GM21737 (cell line): ENCODE measurements around the gene SLC35F1.
"Not testable (repeated sequence)": the region's sequence is repeated elsewhere in the genome, so short reads cannot be mapped to it uniquely, and the experiment has no call there.

Source experiments
- ATAC-seq: cut with Tn5 transposase; IDR thresholded peaks from one replicate; pipeline ENCODE4 v1.9.1; 2021; ENCODE audit warnings: mild to moderate bottlenecking, moderate library complexity; ENCODE audit not compliant: unreplicated experiment

The SLC35F1 gene

DNA sequence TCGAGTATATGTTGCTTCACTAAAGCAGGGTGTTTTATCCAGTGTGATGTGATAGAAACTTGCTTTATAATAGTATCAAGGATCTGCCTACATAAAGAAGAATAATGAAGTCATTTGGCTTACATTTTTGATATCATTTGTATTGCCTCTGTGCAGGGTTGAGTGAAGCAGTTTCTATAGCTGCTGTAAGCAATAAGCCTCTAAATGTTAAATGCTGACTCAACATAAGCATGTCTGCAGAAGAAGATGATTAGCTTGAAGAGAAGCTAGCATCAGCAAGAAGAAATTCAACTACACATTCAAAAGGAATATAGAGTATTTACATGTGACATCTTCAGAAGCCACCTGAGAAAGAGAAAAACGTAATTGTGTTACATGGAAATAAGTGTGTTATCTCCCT lies 17.6 kb downstream of the SLC35F1 start:
- no peak for ATAC-seq

GRCh38 chr6:117927866-117928265 lies 20.8 kb downstream of the SLC35F1 start:
- ATAC-seq = no peak

- no peak for ATAC-seq
Measured at GRCh38 chr6:117928833-117929232, 21.8 kb downstream of the SLC35F1 start.

- ATAC-seq = no peak
Measured at GRCh38 chr6:117929501-117929900, 22.4 kb downstream of the SLC35F1 start.

DNA sequence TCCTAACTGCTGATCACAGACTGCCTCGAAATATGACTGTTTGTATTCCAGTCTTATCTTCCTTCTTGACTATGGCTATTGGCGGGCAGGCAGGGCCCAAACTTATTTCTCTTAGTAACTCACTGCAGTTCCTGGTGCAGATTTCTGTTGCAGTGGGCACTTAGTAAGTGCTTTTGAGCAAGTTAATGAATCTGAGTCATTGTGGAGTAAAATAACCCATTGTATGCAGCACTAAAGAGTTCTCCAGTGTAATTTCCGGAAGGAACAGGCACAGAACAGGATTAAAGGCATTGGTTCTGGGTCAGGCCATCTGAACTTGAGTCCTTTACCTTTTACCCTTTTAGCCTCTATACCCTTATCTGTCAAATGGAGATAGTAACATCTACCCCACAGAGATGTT lies 23.6 kb downstream of the SLC35F1 start:
- no peak for ATAC-seq

DNA sequence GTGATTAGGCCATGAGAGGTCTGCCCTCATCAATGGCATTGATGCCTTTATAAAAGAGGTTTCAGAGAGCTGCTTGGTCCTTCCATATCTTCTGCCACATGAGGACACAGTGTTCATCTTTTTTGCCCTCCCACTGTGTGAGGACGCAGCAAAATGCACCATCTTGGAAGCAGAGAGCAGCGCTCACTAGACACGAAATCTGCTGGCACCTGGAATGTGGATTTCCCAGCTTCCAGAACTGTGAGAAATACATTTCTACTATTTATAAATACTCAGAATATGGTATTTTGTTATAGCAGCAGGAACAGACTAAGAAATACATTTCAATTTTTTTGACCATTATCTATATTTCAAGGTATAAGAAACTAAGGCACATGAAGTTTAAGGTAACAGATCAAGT lies 24.9 kb downstream of the SLC35F1 start:
- ATAC-seq = no peak

- no peak for ATAC-seq
Measured at GRCh38 chr6:117932676-117933075, 25.6 kb downstream of the SLC35F1 start.

- no peak for ATAC-seq
Measured at GRCh38 chr6:117933471-117933870, 26.4 kb downstream of the SLC35F1 start.

- ATAC-seq = no peak
Measured at GRCh38 chr6:117938311-117938995, 31.4 kb downstream of the SLC35F1 start.

- ATAC-seq = no peak
Measured at GRCh38 chr6:117947234-117947633, 40.2 kb downstream of the SLC35F1 start.

GRCh38 chr6:117951783-117952182 lies 44.7 kb downstream of the SLC35F1 start:
- no peak for ATAC-seq

GRCh38 chr6:117955684-117956256 lies 48.7 kb downstream of the SLC35F1 start:
- ATAC-seq = no peak

DNA sequence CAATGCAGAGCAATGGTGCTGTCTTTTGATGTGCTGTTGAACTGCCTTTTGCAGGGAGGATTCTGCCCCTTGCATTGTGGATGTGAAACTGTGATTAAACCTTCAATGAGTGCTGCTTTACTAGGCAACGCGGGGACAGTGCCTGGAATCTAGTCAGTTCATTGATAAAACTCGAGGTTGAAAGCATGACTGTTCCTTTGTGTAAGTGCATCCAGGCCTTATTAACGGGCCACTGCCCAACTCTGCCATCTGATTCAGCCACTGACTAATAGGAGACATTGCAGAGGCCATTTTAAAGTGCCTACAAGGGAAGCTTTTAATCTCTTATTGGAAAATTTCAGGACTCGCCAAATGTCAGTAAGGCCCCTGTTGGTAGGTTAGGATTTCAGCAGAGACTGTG lies 49.3 kb downstream of the SLC35F1 start:
- ATAC-seq = no peak

DNA sequence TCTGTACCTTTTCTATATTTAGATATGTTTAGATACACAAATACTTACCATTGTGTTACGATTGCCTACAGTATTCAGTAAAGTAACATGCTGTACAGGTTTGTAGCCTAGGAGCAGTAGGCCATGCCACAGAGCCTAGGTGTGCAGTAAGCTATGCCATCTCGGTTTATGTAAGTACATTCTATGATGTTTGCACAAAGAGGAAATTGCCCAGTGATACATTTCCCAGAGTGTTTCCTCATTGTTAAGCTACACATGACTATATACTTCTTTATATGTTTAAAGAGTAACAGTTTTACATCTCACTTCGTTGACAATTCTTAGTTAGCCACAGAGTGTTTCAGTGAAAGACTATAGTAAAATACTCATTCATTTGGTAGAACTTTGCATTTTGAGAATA lies 51.5 kb downstream of the SLC35F1 start:
- no peak for ATAC-seq

DNA sequence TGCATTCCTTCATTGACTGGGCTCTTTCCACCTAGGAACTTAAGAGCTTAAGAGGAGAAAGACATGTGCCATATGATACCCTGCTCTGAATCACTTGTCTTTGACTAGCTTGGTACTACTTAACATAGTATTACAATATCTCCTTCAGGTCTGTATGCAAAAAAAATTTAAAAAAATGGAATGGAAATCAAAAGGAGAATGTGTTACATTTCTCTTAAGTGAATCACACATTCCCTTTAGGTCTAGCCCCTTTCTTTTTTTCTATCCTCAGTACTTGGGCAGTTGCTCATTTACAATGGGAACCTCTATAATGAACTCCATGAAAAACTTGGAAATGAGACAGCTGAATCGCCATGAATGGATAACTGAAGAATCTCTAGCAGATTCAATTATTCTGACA lies 53.8 kb downstream of the SLC35F1 start:
- ATAC-seq = no peak

DNA sequence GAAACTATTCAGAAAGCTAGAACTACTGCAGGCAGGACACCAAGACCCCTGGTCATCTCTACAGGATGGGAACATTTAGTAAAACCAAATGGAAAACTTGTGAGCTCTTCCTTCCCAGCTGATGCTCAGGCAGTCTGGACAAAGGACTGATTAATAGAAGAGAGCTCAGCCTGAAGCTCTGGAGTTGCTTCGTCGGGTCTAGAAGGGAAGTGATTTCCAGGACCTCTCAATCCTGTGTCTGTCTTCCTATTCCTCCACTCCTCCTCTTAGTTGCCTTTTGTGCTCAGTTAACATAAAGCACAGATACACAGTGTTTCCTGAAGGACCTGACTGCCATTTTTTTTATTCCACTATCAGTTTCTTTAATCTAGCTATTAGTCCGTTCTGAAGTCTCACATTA lies 54.2 kb downstream of the SLC35F1 start:
- ATAC-seq = no peak

GRCh38 chr6:117965763-117966162 lies 58.7 kb downstream of the SLC35F1 start:
- not testable (repeated sequence) for ATAC-seq

DNA sequence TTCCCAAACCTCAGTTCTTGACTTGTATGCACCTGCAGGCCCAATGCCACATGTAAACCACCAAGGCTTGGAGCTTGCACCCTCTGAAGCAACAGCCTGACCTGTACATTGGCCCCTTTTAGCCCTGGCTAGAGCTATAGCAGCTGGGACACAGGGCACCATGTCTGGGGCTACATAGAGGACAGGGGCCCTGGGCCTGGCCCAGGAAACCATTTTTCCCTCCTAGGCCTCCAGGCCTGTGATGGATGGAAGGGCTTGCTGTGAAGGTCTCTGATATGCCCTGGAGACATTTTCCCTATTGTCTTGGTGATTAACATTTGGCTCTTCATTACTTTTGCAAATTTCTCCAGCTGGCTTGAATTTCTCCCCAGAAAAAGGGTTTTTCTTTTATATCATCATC lies 64.6 kb downstream of the SLC35F1 start:
- ATAC-seq = no peak

DNA sequence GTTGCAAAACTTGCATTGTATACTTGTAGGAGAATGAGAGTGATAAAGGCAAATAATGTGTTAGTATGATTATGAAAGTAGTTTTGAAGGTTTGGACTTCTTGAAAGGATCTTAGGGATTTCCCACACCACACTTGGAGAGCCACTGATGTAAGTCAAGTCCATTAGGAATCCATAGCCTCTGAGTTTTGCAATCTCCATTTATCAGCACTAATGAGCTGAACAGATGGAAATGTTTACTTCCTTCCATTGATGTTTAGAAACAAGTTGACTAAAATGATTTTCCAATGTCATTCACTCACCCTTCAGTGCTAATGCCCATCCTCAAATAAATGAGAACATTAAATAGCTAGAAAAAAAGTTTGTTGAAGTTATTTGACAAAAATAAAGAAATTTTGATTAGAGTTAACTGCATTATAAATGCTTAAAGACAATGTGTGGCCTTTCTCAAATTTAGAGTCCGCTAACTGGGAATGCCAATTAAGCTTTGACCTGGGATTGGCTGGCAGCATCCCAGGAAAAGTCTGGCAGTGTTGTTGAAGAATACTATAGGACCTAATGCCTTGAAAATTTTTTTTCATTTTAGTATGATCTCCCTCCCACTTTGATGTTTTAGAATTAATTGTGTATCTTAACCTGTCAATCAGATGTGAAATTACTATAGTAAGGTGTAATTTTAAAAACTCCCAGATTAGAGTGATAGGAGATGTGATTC lies 68.0 kb downstream of the SLC35F1 start:
- no peak for ATAC-seq

DNA sequence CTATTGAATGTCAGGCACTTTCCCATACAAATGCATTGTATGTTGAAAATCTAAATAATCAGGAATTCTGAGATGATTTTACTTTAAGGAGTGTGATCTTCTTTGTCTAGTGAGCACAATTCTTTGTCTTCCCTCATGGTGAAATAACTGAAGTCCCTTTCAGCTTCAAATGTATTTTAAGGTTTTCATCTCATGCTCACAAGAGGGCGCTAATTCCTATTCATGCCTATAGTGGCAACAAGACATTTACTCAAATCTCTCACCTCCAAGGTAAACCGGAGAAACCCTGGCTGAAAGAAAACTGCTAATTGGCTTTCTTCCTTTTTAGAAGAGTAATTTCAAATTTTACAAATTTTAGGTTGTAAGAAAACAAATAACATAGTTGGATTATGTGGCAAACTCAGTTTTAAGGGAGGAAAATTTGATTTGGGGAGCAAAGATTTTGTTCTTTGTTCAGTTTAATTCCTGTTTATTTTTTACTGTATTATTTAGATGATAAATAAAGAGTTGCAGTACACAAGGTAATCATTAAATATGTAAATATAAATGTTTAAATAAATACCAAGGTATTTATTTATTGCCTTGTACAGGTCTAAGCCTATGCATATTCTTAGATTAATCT lies 69.1 kb downstream of the SLC35F1 start:
- ATAC-seq = no peak

- ATAC-seq = no peak
Measured at GRCh38 chr6:117985916-117986315, 78.9 kb downstream of the SLC35F1 start.

DNA sequence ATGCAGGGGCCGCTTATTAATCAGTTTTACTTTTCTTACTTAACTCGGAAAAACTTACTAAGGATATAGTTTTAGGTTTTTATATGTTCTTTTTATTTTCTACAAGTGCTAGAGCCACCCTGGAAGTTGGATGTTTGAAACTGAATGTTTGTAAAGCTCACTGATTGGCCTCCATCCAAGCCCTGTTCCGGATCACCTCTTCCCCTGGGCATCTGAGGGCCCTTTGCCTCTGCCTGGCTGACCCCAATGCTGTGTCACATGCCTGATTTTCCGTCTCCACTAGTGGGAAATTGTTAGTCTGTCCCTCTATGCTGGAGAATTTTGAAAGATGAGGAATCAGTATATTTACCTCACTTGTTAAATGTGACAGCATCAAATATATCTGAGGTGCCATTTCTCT lies 79.3 kb downstream of the SLC35F1 start:
- ATAC-seq = no peak
